Measurements from ENCODE around the gene HAGHL. TPM values are rescaled to one million over a fixed set of nuclear protein-coding genes. Genes with fewer than 3 reads are reported as not detected.

Gene HAGHL
- total RNA-seq, 6 experiments from 2014 or later, result 0.83 to 2.5 (median 1.3) TPM

DNA sequence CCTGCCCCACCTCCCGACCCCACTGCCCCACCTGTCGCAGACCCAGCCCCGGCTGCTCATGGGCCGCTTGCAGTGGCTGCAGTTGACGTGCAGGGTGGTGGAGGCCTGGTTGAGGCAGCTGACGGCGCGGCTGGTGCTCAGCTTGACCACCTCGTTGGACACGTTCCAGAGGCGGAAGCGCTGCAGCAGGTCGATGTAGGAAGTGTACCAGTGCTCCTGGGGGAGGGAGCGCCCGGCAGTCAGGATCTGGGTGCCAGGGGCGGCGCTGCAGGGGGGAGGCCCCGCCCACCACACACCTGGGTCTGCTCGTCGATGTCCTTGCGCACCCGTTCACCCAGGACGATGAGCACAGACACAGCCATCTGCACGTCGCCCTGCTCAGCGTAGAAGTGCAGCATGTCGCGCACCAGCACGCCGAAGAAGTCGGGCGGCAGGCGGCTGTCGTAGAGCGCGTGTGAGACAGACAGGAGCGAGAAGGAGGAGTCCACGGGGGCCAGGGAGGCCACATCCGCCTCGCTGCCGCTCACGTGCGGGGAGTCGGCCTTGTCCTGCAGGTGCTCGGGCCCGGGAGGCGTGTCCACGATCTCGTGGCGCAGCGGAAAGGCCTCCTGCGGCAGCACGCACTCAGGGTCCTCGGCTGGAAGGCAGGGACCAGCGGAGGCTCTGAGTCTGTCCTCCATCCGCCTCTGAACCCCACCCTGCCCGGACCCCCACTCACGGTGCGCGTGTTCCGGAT, 41.8 kb upstream of the HAGHL start:
- peak in 2 of 3 donors; percentile 67 to 69 for DNase-seq
- intact Hi-C loops (cut with DNase I), result no loop called here
- peaks cover 0 to 21% (median 7%) of the 10 kb centered on the region in 4 donors for H3K36me3 ChIP-seq

GRCh38 chr16:685967-686366, 40.9 kb upstream of the HAGHL start:
- peak in 2 of 4 donors; percentile 5 to 17 for ATAC-seq
- Histone ChIP-seq H3K4me1 (peaks cover 0 to 45% (median 22%) of the 10 kb centered on the region in 4 donors), H3K27me3 (no peaks in the 10 kb centered on the region), H3K27ac (no peak overlapping the region), H3K36me3 (peaks cover 0 to 21% (median 7%) of the 10 kb centered on the region in 4 donors), H3K4me3 (no peak overlapping the region), H3K9me3 (no peaks in the 10 kb centered on the region)
- intact Hi-C loops (cut with DNase I), result no loop called here
- TF ChIP-seq CTCF (IDR thresholded peaks at IDR 0.05), result peak; percentile 35 to 42 (median 36)
- no peak for TF ChIP-seq POLR2A (IDR thresholded peaks at IDR 0.05)
- no CpG with 5 or more reads among the region's 10 CpGs for WGBS (ENCODE audit: insufficient coverage, low coverage, low lambda C conversion rate, missing lambda C conversion rate)
- peak; percentile 65 to 71 (median 66) for DNase-seq

More for the DNA sequence above, 41.8 kb upstream of the HAGHL start:
- no peak for ATAC-seq
- no peaks in the 10 kb centered on the region for H3K27me3 ChIP-seq
- peaks cover 0 to 47% (median 20%) of the 10 kb centered on the region in 4 donors for H3K4me1 ChIP-seq
- WGBS (ENCODE audit: insufficient coverage, low coverage, low lambda C conversion rate, missing lambda C conversion rate), result 96% methylated on average over 4 of the region's 61 CpGs
- no peaks in the 10 kb centered on the region for H3K9me3 ChIP-seq
- TF ChIP-seq POLR2A (IDR thresholded peaks at IDR 0.05) (no peak), CTCF (IDR thresholded peaks at IDR 0.05) (no peak)
- H3K27ac ChIP-seq, result no peak overlapping the region
- H3K4me3 ChIP-seq, result peak overlapping the region in 2 of 3 donors; percentile 68 to 84

GRCh38 chr16:686459-687260, 40.2 kb upstream of the HAGHL start:
- no peak overlapping the region for H3K4me3 ChIP-seq
- intact Hi-C loops (cut with DNase I), result no loop called here
- WGBS (ENCODE audit: insufficient coverage, low coverage, low lambda C conversion rate, missing lambda C conversion rate), result 80% methylated on average over 2 of the region's 51 CpGs
- no peaks in the 10 kb centered on the region for H3K27me3 ChIP-seq
- H3K4me1 ChIP-seq, result peaks cover 0 to 38% (median 16%) of the 10 kb centered on the region in 4 donors
- no peaks in the 10 kb centered on the region for H3K9me3 ChIP-seq
- TF ChIP-seq CTCF (IDR thresholded peaks at IDR 0.05), result no peak
- TF ChIP-seq POLR2A (IDR thresholded peaks at IDR 0.05), result no peak
- H3K36me3 ChIP-seq, result peaks cover 0 to 20% (median 6%) of the 10 kb centered on the region in 4 donors
- ATAC-seq (no peak), DNase-seq (no peak)
- H3K27ac ChIP-seq, result no peak overlapping the region

DNA sequence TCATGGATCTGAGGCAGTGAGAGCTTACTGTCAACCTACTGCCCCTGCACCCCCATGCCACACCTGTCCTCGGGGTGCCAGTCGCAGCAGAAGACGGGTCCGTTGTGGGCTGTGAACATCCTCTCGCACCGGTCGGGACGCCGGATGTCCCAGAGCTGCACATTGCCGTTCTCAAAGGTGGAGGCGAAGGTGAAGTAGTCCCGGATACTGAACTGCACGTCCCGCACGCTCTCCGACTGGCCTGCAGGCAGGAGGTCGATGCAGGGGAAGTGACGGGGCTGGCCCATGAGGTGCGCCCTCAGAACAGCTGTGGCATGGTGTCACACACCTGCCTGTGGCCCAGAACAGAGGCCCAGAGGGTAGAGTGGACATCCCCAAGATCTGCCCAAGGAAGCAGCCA, 39.4 kb upstream of the HAGHL start:
- H3K36me3 ChIP-seq, result peaks cover 0 to 11% (median 2%) of the 10 kb centered on the region in 4 donors
- peaks cover 0 to 30% (median 12%) of the 10 kb centered on the region in 4 donors for H3K4me1 ChIP-seq
- no peak for ATAC-seq
- DNase-seq, result no peak
- TF ChIP-seq POLR2A (IDR thresholded peaks at IDR 0.05), result no peak
- no peak for TF ChIP-seq CTCF (IDR thresholded peaks at IDR 0.05)
- intact Hi-C loops (cut with DNase I), result no loop called here
- no peak overlapping the region for H3K4me3 ChIP-seq
- no peaks in the 10 kb centered on the region for H3K27me3 ChIP-seq
- no peaks in the 10 kb centered on the region for H3K9me3 ChIP-seq
- H3K27ac ChIP-seq, result no peak overlapping the region
- no CpG with 5 or more reads among the region's 19 CpGs for WGBS (ENCODE audit: insufficient coverage, low coverage, low lambda C conversion rate, missing lambda C conversion rate)
